ENCODE measurements around the gene PROX2. TPM values are rescaled to one million over a fixed set of nuclear protein-coding genes. Genes with fewer than 3 reads are reported as not detected.

PROX2 gene
- total RNA-seq (2013): 0.04 TPM
- polyA plus RNA-seq (under 1 TPM in 1 of 3 donors, not detected in 2; 0.03 TPM), polyA minus RNA-seq (0.14 TPM in 1 of 2 replicates, not detected in the other), total RNA-seq (0 to 1.4 (median 0.12) reads per million in 11 experiments)

GRCh38 chr14:74875941-74876913, at the start of gene PROX2:
PROX2 (minus strand) TSS chr14:74876145; CDS start chr14:74863834, 12,311 bp downstream.
- no peak for TF ChIP-seq CTCF (IDR thresholded peaks at IDR 0.05)
- peak within 1 kb of the TSS in 2 of 7 donors; percentile 22 to 44 for H3K27ac Mint-ChIP-seq
- intact Hi-C loops (cut with micrococcal nuclease): no loop called here
- Histone ChIP-seq H3K4me2 (replicated peaks; ENCODE audit: extremely low read depth, low read length, poor library complexity, severe bottlenecking) (peak within 1 kb of the TSS; percentile 61), H4K20me1 (ENCODE audit: insufficient read depth, low read length) (no peaks in the 10 kb centered on the region), H3K9ac (ENCODE audit: insufficient read depth, low read length, poor library complexity, severe bottlenecking) (peak within 1 kb of the TSS; percentile 23), H3K27ac (ENCODE audit: low read depth in 1 of 2, low read length in 2 of 2) (no peak within 1 kb of the TSS), H3K79me2 (ENCODE audit: insufficient read depth, low read length) (peaks cover under 1% of the 10 kb centered on the region), H3K4me1 (ENCODE audit: control insufficient read depth in 1 of 2, insufficient read depth in 2 of 2, low read length in 2 of 2) (peaks cover 17 to 21% of the 10 kb centered on the region in 2 donors), H3K9me3 (replicated peaks in 1 of 2; ENCODE audit: control insufficient read depth in 1 of 2, insufficient read depth in 1 of 2, low read length in 2 of 2) (no peaks in the 10 kb centered on the region), H3K36me3 (replicated peaks in 1 of 2; ENCODE audit: control insufficient read depth in 1 of 2, insufficient read depth in 2 of 2, low read length in 2 of 2) (no peaks in the 10 kb centered on the region), H3K27me3 (ENCODE audit: control insufficient read depth in 2 of 2, insufficient read depth in 2 of 2, low read length in 2 of 2) (no peaks in the 10 kb centered on the region), H2AFZ (ENCODE audit: insufficient read depth, low read depth, low read length, poor library complexity, severe bottlenecking) (peak within 1 kb of the TSS; percentile 75), H3K4me3 (replicated peaks in 1 of 3; ENCODE audit: low read depth in 2 of 3, low read length in 3 of 3) (peak within 1 kb of the TSS in 1 of 3 experiments; percentile 51)
- 4% methylated on average over 4 of the region's 13 CpGs for WGBS (ENCODE audit: insufficient coverage)
- peak in 2 of 3 donors; percentile 37 to 55 for DNase-seq
- H3K9me3 Mint-ChIP-seq: no peaks in the 10 kb centered on the region
- peak within 1 kb of the TSS in 1 of 2 donors; percentile 67 for H3K4me3 Mint-ChIP-seq
- H3K27me3 Mint-ChIP-seq (ENCODE audit: low read depth in 3 of 3): peaks cover 0 to 1% (median 1%) of the 10 kb centered on the region in 3 donors
- H3K4me1 Mint-ChIP-seq: peaks cover 22% of the 10 kb centered on the region
- no peaks in the 10 kb centered on the region for H3K36me3 Mint-ChIP-seq

- Mint-ChIP-seq H3K4me1 (peaks cover 5% of the 10 kb centered on the region), H3K4me3 (peak overlapping the region in 1 of 2 donors; percentile 51), H3K27ac (no peak overlapping the region), H3K9me3 (no peaks in the 10 kb centered on the region), H3K36me3 (no peaks in the 10 kb centered on the region), H3K27me3 (ENCODE audit: low read depth in 3 of 3) (peaks cover 14 to 21% (median 16%) of the 10 kb centered on the region in 3 donors)
- Histone ChIP-seq H3K9me3 (replicated peaks in 1 of 2; ENCODE audit: control insufficient read depth in 1 of 2, insufficient read depth in 1 of 2, low read length in 2 of 2) (no peaks in the 10 kb centered on the region), H3K4me3 (replicated peaks in 1 of 3; ENCODE audit: low read depth in 2 of 3, low read length in 3 of 3) (no peak overlapping the region), H3K36me3 (replicated peaks in 1 of 2; ENCODE audit: control insufficient read depth in 1 of 2, insufficient read depth in 2 of 2, low read length in 2 of 2) (no peaks in the 10 kb centered on the region), H3K9ac (ENCODE audit: insufficient read depth, low read length, poor library complexity, severe bottlenecking) (no peak overlapping the region), H3K4me1 (ENCODE audit: control insufficient read depth in 1 of 2, insufficient read depth in 2 of 2, low read length in 2 of 2) (peaks cover 3 to 6% of the 10 kb centered on the region in 2 donors), H4K20me1 (ENCODE audit: insufficient read depth, low read length) (no peaks in the 10 kb centered on the region), H3K4me2 (replicated peaks; ENCODE audit: extremely low read depth, low read length, poor library complexity, severe bottlenecking) (no peak overlapping the region), H2AFZ (ENCODE audit: insufficient read depth, low read depth, low read length, poor library complexity, severe bottlenecking) (no peak overlapping the region), H3K27ac (ENCODE audit: low read depth in 1 of 2, low read length in 2 of 2) (no peak overlapping the region), H3K27me3 (ENCODE audit: control insufficient read depth in 2 of 2, insufficient read depth in 2 of 2, low read length in 2 of 2) (peaks cover 3 to 15% of the 10 kb centered on the region in 2 donors), H3K79me2 (ENCODE audit: insufficient read depth, low read length) (no peaks in the 10 kb centered on the region)
- DNase-seq: no peak
- 96% methylated on average over 11 of the region's 11 CpGs for WGBS (ENCODE audit: insufficient coverage)
- intact Hi-C loops (cut with micrococcal nuclease): no loop called here
- TF ChIP-seq CTCF (IDR thresholded peaks at IDR 0.05): no peak
Observed at GRCh38 chr14:74924061-74924460, 48.1 kb upstream of the PROX2 start.

Measured in CD14-positive monocyte (primary cell).